ENCODE data around the gene CMAS.
"Not testable (repeated sequence)": the region's sequence is repeated elsewhere in the genome, so short reads cannot be mapped to it uniquely, and the experiment has no call there.

Gene CMAS

GRCh38 chr12:22046090-22046967, at the start of gene CMAS:
Gene CMAS (plus strand): TSS chr12:22046218. CDS start chr12:22046304, 86 bp downstream.
- DNase-seq, result peak; percentile 64

GRCh38 chr12:21998295-21998694, 47.7 kb upstream of the CMAS start:
- DNase-seq, result no peak

- DNase-seq, result no peak
These were observed 47.2 kb upstream of the CMAS start for GRCh38 chr12:21998782-21999181.

- no peak for DNase-seq
These were observed 43.6 kb upstream of the CMAS start for GRCh38 chr12:22002430-22002829.

GRCh38 chr12:22007794-22008193, 38.2 kb upstream of the CMAS start:
- not testable (repeated sequence) for DNase-seq

- DNase-seq, result no peak
These were observed 37.8 kb upstream of the CMAS start for GRCh38 chr12:22008196-22008595.

- DNase-seq, result no peak
These were observed 31.8 kb upstream of the CMAS start for GRCh38 chr12:22014041-22014782.

- DNase-seq, result no peak
These were observed 31.3 kb upstream of the CMAS start for GRCh38 chr12:22014783-22015144.

GRCh38 chr12:22016982-22017381, 29.0 kb upstream of the CMAS start:
- DNase-seq, result no peak

GRCh38 chr12:22018860-22019259, 27.2 kb upstream of the CMAS start:
- DNase-seq, result no peak

- not testable (repeated sequence) for DNase-seq
These were observed 22.5 kb upstream of the CMAS start for GRCh38 chr12:22023489-22023888.

GRCh38 chr12:22029491-22029890, 16.5 kb upstream of the CMAS start:
- DNase-seq, result no peak

- DNase-seq, result no peak
These were observed 16.0 kb upstream of the CMAS start for GRCh38 chr12:22029991-22030390.

GRCh38 chr12:22032732-22033131, 13.3 kb upstream of the CMAS start:
- no peak for DNase-seq

GRCh38 chr12:22034709-22035506, 11.1 kb upstream of the CMAS start:
- DNase-seq, result no peak

GRCh38 chr12:22037947-22038346, 8.1 kb upstream of the CMAS start:
- DNase-seq, result no peak

- no peak for DNase-seq
These were observed 7.3 kb upstream of the CMAS start for GRCh38 chr12:22038734-22039133.

- no peak for DNase-seq
These were observed 6.7 kb upstream of the CMAS start for GRCh38 chr12:22039361-22039760.

GRCh38 chr12:22042976-22043669, 2.9 kb upstream of the CMAS start:
- no peak for DNase-seq

GRCh38 chr12:22043943-22044342, 2.1 kb upstream of the CMAS start:
- no peak for DNase-seq

- no peak for DNase-seq
These were observed 1.6 kb upstream of the CMAS start for GRCh38 chr12:22044391-22044790.

- no peak for DNase-seq
These were observed 961 bp downstream of the CMAS start for GRCh38 chr12:22046968-22047390.

- DNase-seq, result no peak
These were observed 1.5 kb downstream of the CMAS start for GRCh38 chr12:22047494-22047893.
